GM10266 (cell line): ENCODE results near the gene PALM.

Experiments
- DNase-seq: peaks from one replicate; pipeline ENCODE4 v3.0.0; 2012; ENCODE audit errors: extremely low spot score
- TF ChIP-seq, protein P1 (sequence below): IDR thresholded peaks from 2 replicates; pipeline ENCODE4 v1.5.1; 2012; ENCODE audit warnings: mild to moderate bottlenecking, low read depth; ENCODE audit not compliant: control insufficient read depth, insufficient read depth; ENCODE audit errors: missing control alignments

The PALM gene

DNA sequence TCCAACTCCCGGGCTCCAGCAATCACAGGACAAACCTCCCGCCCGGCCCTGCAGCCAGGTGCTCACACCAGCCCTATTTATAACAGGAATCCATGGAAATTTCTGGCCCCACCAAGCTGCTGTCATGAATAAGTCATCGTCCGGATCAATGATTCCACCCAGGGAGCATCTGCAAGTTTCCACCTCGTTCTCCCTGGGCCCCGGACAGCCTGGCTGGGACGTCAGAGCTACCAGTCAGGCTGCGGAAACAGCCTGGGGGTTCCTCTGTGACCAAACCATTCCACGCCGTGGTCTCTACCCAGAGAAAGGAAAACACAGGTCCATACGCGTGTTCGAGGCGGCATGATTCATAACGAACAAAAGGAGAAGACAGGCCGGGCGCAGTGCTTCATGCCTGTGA, 67.8 kb downstream of the PALM start:
- no peak for DNase-seq
- TF ChIP-seq, protein P1, sequence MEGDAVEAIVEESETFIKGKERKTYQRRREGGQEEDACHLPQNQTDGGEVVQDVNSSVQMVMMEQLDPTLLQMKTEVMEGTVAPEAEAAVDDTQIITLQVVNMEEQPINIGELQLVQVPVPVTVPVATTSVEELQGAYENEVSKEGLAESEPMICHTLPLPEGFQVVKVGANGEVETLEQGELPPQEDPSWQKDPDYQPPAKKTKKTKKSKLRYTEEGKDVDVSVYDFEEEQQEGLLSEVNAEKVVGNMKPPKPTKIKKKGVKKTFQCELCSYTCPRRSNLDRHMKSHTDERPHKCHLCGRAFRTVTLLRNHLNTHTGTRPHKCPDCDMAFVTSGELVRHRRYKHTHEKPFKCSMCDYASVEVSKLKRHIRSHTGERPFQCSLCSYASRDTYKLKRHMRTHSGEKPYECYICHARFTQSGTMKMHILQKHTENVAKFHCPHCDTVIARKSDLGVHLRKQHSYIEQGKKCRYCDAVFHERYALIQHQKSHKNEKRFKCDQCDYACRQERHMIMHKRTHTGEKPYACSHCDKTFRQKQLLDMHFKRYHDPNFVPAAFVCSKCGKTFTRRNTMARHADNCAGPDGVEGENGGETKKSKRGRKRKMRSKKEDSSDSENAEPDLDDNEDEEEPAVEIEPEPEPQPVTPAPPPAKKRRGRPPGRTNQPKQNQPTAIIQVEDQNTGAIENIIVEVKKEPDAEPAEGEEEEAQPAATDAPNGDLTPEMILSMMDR = no peak

DNA sequence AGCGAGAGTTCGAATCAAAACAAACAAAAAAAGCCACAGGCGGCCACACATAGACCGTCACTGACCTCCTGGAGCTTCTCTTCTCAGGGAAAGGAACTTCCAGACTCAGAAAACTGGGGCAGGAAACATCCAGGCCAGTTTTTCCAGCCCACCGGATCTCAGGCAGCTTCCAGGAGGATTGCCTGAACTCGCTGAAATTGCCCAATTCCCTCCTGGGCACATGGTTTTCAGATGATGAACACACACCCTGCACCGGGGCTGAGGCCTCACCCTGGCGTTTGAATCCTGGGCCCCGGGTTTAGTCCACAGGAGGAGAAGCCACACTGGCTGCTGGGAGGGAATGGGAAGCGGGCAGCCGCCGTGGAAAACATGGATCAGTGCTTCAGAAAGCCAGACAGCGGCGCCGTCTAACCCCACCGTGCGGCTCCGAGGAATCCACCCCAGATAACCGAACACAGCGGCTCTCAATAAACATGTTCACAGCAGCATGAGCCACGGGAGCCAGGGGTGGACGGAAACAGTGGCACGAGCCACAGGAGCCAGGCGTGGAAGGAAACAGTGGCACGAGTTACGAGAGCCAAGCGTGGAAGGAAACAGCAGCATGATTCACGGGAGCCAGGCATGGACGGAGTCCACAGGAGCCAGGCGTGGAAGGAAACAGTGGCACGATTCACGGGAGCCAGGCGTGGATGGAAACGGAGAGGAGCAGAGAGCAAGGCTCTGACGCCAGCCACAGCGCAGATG, 70.3 kb downstream of the PALM start:
- no peak for DNase-seq
- TF ChIP-seq, protein P1 = no peak

- DNase-seq = no peak
- TF ChIP-seq, protein P1 = no peak
Observed at GRCh38 chr19:780935-781334, 72.2 kb downstream of the PALM start.

DNA sequence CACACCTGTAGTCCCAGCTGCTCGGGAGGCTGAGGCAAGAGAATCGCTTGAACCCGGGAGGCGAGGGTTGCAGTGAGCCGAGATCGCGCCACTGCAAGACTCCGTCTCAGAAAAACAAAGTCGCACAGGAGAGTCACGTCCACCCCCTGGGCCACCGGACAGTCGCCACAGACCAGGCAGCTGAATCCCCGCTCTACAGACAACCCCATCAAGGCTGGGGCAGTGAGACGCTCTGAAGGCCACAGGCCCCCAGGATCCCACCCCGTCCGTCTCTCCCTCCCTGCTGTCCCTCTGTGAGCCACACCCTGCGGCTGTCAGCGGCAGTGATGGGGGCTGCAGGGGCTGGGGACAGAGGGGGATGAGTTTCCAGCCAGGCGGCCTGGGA, 73.1 kb downstream of the PALM start:
- TF ChIP-seq, protein P1 = no peak

GRCh38 chr19:782185-782877, 73.6 kb downstream of the PALM start:
- no peak for DNase-seq
- TF ChIP-seq, protein P1 = no peak

More for the DNA sequence above, 73.1 kb downstream of the PALM start:
- no peak for DNase-seq

DNA sequence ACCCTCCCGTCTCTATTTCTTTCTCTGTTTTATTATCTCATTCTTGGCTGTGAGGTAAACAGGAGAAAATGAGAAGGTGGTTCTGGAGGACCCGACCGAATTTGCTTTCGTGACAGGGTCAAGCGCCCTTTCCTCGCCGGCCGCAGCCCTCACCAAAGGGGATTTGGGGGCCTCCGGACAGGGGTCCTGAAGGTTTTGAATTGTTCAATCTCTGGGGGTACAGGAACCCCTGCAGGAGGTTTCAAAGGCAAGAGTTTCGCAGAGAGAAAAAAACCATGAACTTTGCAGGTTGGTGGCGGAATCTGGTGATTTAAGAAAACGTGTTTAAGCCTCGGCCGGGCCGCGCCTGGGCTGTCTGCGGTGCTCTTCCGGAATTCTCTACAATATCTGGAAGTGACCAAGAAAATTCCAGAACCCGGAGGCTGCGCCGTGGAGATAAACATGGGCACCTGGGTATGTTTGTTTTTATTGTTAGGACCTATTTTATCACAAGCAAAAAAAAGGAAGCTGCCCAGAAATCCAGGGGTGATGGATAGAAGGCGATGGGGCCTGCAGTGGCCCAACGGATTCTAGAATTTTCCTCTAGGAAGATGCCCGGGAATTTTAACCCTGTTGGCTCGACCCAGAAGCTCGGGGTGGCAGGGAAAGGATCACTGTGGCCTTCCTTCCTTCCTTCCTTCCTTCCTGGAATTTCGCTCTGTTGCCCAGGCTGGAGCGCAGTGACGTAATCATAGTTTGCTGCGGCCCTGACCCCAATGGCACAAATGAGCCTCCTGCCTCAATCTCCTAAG, 74.3 kb downstream of the PALM start:
- TF ChIP-seq, protein P1 = no peak
- no peak for DNase-seq

- no peak for DNase-seq
- TF ChIP-seq, protein P1 = no peak
Observed at GRCh38 chr19:784541-784940, 75.8 kb downstream of the PALM start.
